ENCODE measurements around the gene SCAMP2. TPM values are rescaled to one million over a fixed set of nuclear protein-coding genes. Genes with fewer than 3 reads are reported as not detected.
"Not testable (repeated sequence)": the region's sequence is repeated elsewhere in the genome, so short reads cannot be mapped to it uniquely, and the experiment has no call there.

Gene SCAMP2
- total RNA-seq, 1 experiment from 2014 or later: 50.2 TPM

DNA sequence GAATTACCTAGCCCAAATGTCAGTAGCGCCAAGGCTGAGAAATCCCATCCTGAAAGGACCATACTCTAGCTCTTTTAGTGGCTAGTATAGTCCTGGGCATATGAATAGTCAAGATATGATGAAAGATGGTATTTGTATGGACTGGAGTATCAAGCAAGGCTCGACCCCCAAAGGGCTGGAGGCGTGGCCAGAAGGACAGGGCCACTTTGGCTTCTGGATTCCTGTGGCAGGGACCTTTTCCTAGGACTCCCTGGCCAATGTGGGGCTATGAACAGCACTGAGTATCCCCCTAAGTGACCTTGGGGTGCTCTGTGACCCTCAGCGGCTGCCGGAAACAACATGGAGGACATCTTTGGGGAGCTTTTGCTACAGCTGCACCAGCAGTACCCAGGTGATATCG lies 22.7 kb upstream of the SCAMP2 start:
- H3K18ac ChIP-seq (ENCODE audit: insufficient read length, low read depth, low read length): no peak overlapping the region
- H3K23ac ChIP-seq (ENCODE audit: insufficient read length, low read depth, low read length): no peak overlapping the region

GRCh38 chr15:74894383-74894782 lies 21.2 kb upstream of the SCAMP2 start:
- H3K4me1 ChIP-seq (ENCODE audit: insufficient read depth, low read length); H3K9me3 ChIP-seq (ENCODE audit: control insufficient read depth, low read depth, low read length); DNase-seq; H3K9ac ChIP-seq (ENCODE audit: extremely low read depth, insufficient read length, low read length); H2AFZ ChIP-seq (ENCODE audit: low read length); H3T11ph ChIP-seq (ENCODE audit: low read length); H2BK12ac ChIP-seq (ENCODE audit: insufficient read length, low read depth, low read length); H3K56ac ChIP-seq (ENCODE audit: insufficient read length, low read depth, low read length); H2AK5ac ChIP-seq (ENCODE audit: insufficient read length, low read length); H3K4ac ChIP-seq (ENCODE audit: low read depth, low read length); H2BK20ac ChIP-seq (ENCODE audit: low read depth, low read length, poor library complexity, severe bottlenecking); H3K79me1 ChIP-seq (ENCODE audit: insufficient read depth, low read depth, low read length, poor library complexity, severe bottlenecking); H3K9me3 Mint-ChIP-seq; H3K14ac ChIP-seq (ENCODE audit: insufficient read depth, low read length); H4K8ac ChIP-seq (replicated peaks; ENCODE audit: insufficient read length, low read depth, low read length); H3K18ac ChIP-seq (ENCODE audit: insufficient read length, low read depth, low read length); H3K27me3 Mint-ChIP-seq (ENCODE audit: low read depth); H4K91ac ChIP-seq (ENCODE audit: insufficient read length, low read depth, low read length); H2BK15ac ChIP-seq (ENCODE audit: low read depth, low read length); H3K79me2 ChIP-seq (ENCODE audit: insufficient read depth, low read length); H2BK120ac ChIP-seq (ENCODE audit: low read depth, low read length, poor library complexity, severe bottlenecking); H3K27ac ChIP-seq (ENCODE audit: insufficient read length, low read depth, low read length); H3K27ac Mint-ChIP-seq; H2BK5ac ChIP-seq (ENCODE audit: insufficient read length, low read length); H3K23ac ChIP-seq (ENCODE audit: insufficient read length, low read depth, low read length); H4K5ac ChIP-seq (ENCODE audit: insufficient read length, low read depth, low read length); H3K4me3 Mint-ChIP-seq; H3K4me2 ChIP-seq (ENCODE audit: insufficient read depth, insufficient read length, low read length); H3K27me3 ChIP-seq (ENCODE audit: insufficient read depth, low read length); H4K20me1 ChIP-seq (ENCODE audit: control insufficient read depth, insufficient read depth, insufficient read length): not testable (repeated sequence)
- Mint-ChIP-seq H3K36me3 (ENCODE audit: insufficient read depth in 1 of 3, low read depth in 3 of 3) (peaks cover 17 to 45% (median 39%) of the 10 kb centered on the region in 3 experiments; a peak in 6 of 7 replicates), H3K4me1 (peaks cover 10% of the 10 kb centered on the region in 2 experiments)
- no CpG with 5 or more reads among the region's 7 CpGs for WGBS (ENCODE audit: extremely low coverage, insufficient read length, low lambda C conversion rate)
- H3K23me2 ChIP-seq (ENCODE audit: insufficient read length, low read depth, low read length, poor library complexity, severe bottlenecking): peaks cover 10% of the 10 kb centered on the region

More for the DNA sequence above, 22.7 kb upstream of the SCAMP2 start:
- Histone ChIP-seq H3K56ac (ENCODE audit: insufficient read length, low read depth, low read length) (no peak overlapping the region), H2BK20ac (ENCODE audit: low read depth, low read length, poor library complexity, severe bottlenecking) (no peak overlapping the region), H3K27me3 (ENCODE audit: insufficient read depth, low read length) (no peaks in the 10 kb centered on the region), H3K23me2 (ENCODE audit: insufficient read length, low read depth, low read length, poor library complexity, severe bottlenecking) (no peaks in the 10 kb centered on the region), H3K4me2 (ENCODE audit: insufficient read depth, insufficient read length, low read length) (no peak overlapping the region), H3K79me1 (ENCODE audit: insufficient read depth, low read depth, low read length, poor library complexity, severe bottlenecking) (no peaks in the 10 kb centered on the region), H4K5ac (ENCODE audit: insufficient read length, low read depth, low read length) (no peak overlapping the region), H2BK12ac (ENCODE audit: insufficient read length, low read depth, low read length) (no peak overlapping the region), H3T11ph (ENCODE audit: low read length) (no peak overlapping the region), H4K91ac (ENCODE audit: insufficient read length, low read depth, low read length) (no peak overlapping the region), H3K4me1 (ENCODE audit: insufficient read depth, low read length) (no peaks in the 10 kb centered on the region), H4K8ac (replicated peaks; ENCODE audit: insufficient read length, low read depth, low read length) (no peak overlapping the region), H2BK5ac (ENCODE audit: insufficient read length, low read length) (no peak overlapping the region), H2BK120ac (ENCODE audit: low read depth, low read length, poor library complexity, severe bottlenecking) (no peak overlapping the region), H2AK5ac (ENCODE audit: insufficient read length, low read length) (no peak overlapping the region), H4K20me1 (ENCODE audit: control insufficient read depth, insufficient read depth, insufficient read length) (no peaks in the 10 kb centered on the region), H3K14ac (ENCODE audit: insufficient read depth, low read length) (no peak overlapping the region), H3K9me3 (ENCODE audit: control insufficient read depth, low read depth, low read length) (no peaks in the 10 kb centered on the region), H3K79me2 (ENCODE audit: insufficient read depth, low read length) (no peaks in the 10 kb centered on the region), H2BK15ac (ENCODE audit: low read depth, low read length) (no peak overlapping the region), H3K4ac (ENCODE audit: low read depth, low read length) (no peak overlapping the region), H3K9ac (ENCODE audit: extremely low read depth, insufficient read length, low read length) (no peak overlapping the region), H3K27ac (ENCODE audit: insufficient read length, low read depth, low read length) (no peak overlapping the region), H2AFZ (ENCODE audit: low read length) (no peak overlapping the region)
- H3K9me3 Mint-ChIP-seq: no peaks in the 10 kb centered on the region
- DNase-seq: no peak
- H3K27ac Mint-ChIP-seq: no peak overlapping the region; a peak in 1 of 7 replicates
- WGBS (ENCODE audit: extremely low coverage, insufficient read length, low lambda C conversion rate): no CpG with 5 or more reads among the region's 6 CpGs
- H3K4me1 Mint-ChIP-seq: peaks cover 1 to 2% of the 10 kb centered on the region in 2 experiments
- TF ChIP-seq CTCF (conservative IDR thresholded peaks at IDR 0.05): no peak
- H3K4me3 Mint-ChIP-seq: no peak overlapping the region
- H3K36me3 Mint-ChIP-seq (ENCODE audit: insufficient read depth in 1 of 3, low read depth in 3 of 3): peaks cover 25 to 60% (median 49%) of the 10 kb centered on the region in 3 experiments; a peak in 6 of 7 replicates
- no peaks in the 10 kb centered on the region for H3K27me3 Mint-ChIP-seq (ENCODE audit: low read depth)
